ENCODE measurements around the gene MTHFD2L.

Gene MTHFD2L

GRCh38 chr4:74118600-74119338 is 39.1 kb upstream of the MTHFD2L start:
- H3K27me3 Mint-ChIP-seq (ENCODE audit: low read depth, poor library complexity): peaks cover 3% of the 10 kb centered on the region
- H3K9me3 Mint-ChIP-seq: peaks cover 10% of the 10 kb centered on the region
- no peaks in the 10 kb centered on the region for H3K36me3 Mint-ChIP-seq (ENCODE audit: low read depth)
- no peak for TF ChIP-seq CTCF (IDR thresholded peaks at IDR 0.05)
- no peak overlapping the region for H3K27ac Mint-ChIP-seq
- H3K4me1 Mint-ChIP-seq: no peaks in the 10 kb centered on the region
- no peak overlapping the region for H3K4me3 Mint-ChIP-seq
- no peak for DNase-seq

- Mint-ChIP-seq H3K4me1 (no peaks in the 10 kb centered on the region), H3K27ac (no peak overlapping the region), H3K36me3 (ENCODE audit: low read depth) (no peaks in the 10 kb centered on the region), H3K9me3 (peaks cover 10% of the 10 kb centered on the region), H3K27me3 (ENCODE audit: low read depth, poor library complexity) (peaks cover 3% of the 10 kb centered on the region), H3K4me3 (no peak overlapping the region)
- no peak for DNase-seq
- no peak for TF ChIP-seq CTCF (IDR thresholded peaks at IDR 0.05)
These were observed 37.8 kb upstream of the MTHFD2L start for GRCh38 chr4:74120086-74120485.

- DNase-seq: no peak
- Mint-ChIP-seq H3K36me3 (ENCODE audit: low read depth) (no peaks in the 10 kb centered on the region), H3K4me3 (no peak overlapping the region), H3K9me3 (peaks cover 10% of the 10 kb centered on the region), H3K27ac (no peak overlapping the region), H3K27me3 (ENCODE audit: low read depth, poor library complexity) (peaks cover 3% of the 10 kb centered on the region), H3K4me1 (no peaks in the 10 kb centered on the region)
- no peak for TF ChIP-seq CTCF (IDR thresholded peaks at IDR 0.05)
These were observed 36.0 kb upstream of the MTHFD2L start for GRCh38 chr4:74121643-74122579.

GRCh38 chr4:74123065-74123728 is 34.7 kb upstream of the MTHFD2L start:
- Mint-ChIP-seq H3K27me3 (ENCODE audit: low read depth, poor library complexity) (peaks cover 3% of the 10 kb centered on the region), H3K4me1 (no peaks in the 10 kb centered on the region), H3K4me3 (no peak overlapping the region), H3K36me3 (ENCODE audit: low read depth) (no peaks in the 10 kb centered on the region), H3K9me3 (peaks cover 9% of the 10 kb centered on the region), H3K27ac (no peak overlapping the region)
- no peak for TF ChIP-seq CTCF (IDR thresholded peaks at IDR 0.05)
- no peak for DNase-seq

GRCh38 chr4:74125029-74125428 is 32.9 kb upstream of the MTHFD2L start:
- H3K36me3 Mint-ChIP-seq (ENCODE audit: low read depth): no peaks in the 10 kb centered on the region
- H3K4me3 Mint-ChIP-seq: no peak overlapping the region
- TF ChIP-seq CTCF (IDR thresholded peaks at IDR 0.05): no peak
- H3K4me1 Mint-ChIP-seq: no peaks in the 10 kb centered on the region
- H3K27me3 Mint-ChIP-seq (ENCODE audit: low read depth, poor library complexity): no peaks in the 10 kb centered on the region
- H3K9me3 Mint-ChIP-seq: peaks cover 16% of the 10 kb centered on the region
- H3K27ac Mint-ChIP-seq: no peak overlapping the region
- DNase-seq: no peak
